Epithelial cell of proximal tubule (primary cell): ENCODE data around the gene RBP3. TPM values are rescaled to one million over a fixed set of nuclear protein-coding genes. Genes with fewer than 3 reads are reported as not detected.

Source experiments
- DNase-seq: peaks from one replicate; pipeline ENCODE4 v3.0.0-alpha.2; 2011; ENCODE audit warnings: low read depth
- H3K4me3 ChIP-seq: 2 replicates; pipeline ENCODE4 v1.5.1; 2011; ENCODE audit warnings: low read depth, mild to moderate bottlenecking, low read length
- CTCF ChIP-seq: conservative IDR thresholded peaks from 2 replicates; pipeline ENCODE4 v1.5.1; 2012; ENCODE audit warnings: low read depth, mild to moderate bottlenecking, low read length
- total RNA-seq: library from RNA; depleted of rRNA; stranded (reverse); fragments of >200 nt; gene quantifications from 2 replicates; pipeline ENCODE4 v1.2.3, GENCODE V29; 2015

RBP3 gene
- total RNA-seq, 1 donor from 2014 or later: not detected

DNA sequence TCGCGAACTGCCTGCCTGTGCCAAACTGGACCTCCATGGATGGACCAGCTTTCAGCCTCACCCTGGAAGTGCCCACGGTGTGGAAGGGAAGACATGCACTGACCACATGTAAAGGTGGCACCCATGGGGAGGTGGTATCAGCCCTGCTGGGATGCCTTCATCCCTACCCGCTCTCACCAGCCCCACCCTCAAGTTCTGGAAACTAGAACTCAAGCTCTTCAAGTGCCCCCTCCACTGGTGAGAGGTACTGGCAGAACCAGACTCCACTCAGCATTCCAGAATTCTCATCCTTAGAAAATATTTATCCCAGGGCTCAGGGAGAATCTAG, 30.0 kb downstream of the RBP3 start:
- no peak overlapping the region for H3K4me3 ChIP-seq
- no peak for DNase-seq
- TF ChIP-seq CTCF: no peak

DNA sequence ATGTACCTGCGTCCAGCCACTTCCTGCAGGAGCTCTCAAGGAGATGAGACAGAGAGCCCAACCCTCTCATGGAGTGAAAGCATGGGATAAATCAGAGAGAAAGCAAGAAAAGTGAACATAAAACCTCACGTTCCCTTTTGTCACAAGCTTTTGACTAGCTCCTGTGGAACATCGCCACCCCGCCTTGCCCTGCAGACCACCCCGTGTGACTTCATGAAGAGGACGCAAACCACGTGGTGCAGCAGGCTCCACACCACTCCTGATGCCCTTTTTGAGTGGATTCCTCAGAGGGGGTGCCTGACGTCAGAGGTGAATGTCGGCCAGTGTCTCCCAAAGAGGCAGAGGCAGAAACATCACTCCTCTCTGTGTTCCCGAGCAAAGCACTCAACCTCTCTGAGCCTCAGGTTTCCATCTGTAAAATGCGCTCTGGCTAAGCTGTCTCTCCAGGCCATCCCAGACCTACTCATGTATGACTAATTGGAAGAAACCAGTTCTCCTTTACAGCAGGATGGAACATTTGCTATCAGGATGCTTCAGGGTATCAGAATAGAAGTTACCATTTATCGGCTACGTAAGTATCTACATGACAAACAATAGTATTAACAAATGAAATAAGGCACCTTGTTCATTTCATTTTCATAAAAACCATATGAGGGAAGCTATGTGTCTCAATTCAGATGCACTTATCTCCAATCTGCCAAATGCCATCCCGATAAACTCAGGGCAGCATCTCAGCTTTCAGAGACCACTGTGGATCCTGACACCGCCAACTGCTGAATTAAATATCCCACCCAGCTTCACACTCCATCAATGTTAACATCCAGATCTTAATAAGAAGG, 30.7 kb downstream of the RBP3 start:
- TF ChIP-seq CTCF: no peak
- H3K4me3 ChIP-seq: no peak overlapping the region
- no peak for DNase-seq

DNA sequence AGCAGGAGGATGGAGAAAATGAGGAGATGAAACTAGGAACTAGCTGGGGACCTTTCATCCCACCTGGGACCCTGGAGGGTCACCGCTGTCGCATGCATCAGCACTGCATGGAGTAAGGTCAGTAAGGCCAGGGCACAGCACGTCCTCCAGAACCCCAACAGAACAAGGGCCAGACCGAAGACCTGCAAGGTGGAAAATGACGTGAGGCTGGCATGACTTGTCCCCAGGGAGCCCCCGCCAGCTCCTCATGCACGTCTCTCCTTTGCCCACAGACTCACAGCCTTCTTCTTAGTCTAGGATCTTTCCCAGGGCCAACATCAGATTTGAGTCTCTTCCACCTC, 31.3 kb downstream of the RBP3 start:
- no peak overlapping the region for H3K4me3 ChIP-seq
- TF ChIP-seq CTCF: no peak
- DNase-seq: no peak

DNA sequence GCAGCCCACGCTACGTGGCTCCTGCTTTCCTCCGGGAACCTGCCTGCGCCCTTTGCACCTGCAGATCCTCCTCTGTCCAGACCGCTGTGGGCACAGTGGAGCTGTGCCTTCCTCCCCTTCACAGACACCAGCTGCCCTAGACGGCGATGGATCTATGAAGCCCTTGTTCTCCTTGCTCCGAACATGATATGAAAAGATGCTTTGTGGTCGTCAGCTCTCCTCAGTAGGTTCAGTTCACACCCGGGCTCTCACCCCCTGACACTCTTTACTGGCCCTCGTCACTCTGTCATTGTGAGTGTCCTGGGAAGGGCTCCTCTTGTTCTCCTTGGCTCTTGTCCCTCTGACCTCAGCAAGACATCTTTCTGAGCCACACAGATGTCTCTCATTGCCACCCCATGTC, 31.7 kb downstream of the RBP3 start:
- no peak overlapping the region for H3K4me3 ChIP-seq
- TF ChIP-seq CTCF: no peak
- no peak for DNase-seq

DNA sequence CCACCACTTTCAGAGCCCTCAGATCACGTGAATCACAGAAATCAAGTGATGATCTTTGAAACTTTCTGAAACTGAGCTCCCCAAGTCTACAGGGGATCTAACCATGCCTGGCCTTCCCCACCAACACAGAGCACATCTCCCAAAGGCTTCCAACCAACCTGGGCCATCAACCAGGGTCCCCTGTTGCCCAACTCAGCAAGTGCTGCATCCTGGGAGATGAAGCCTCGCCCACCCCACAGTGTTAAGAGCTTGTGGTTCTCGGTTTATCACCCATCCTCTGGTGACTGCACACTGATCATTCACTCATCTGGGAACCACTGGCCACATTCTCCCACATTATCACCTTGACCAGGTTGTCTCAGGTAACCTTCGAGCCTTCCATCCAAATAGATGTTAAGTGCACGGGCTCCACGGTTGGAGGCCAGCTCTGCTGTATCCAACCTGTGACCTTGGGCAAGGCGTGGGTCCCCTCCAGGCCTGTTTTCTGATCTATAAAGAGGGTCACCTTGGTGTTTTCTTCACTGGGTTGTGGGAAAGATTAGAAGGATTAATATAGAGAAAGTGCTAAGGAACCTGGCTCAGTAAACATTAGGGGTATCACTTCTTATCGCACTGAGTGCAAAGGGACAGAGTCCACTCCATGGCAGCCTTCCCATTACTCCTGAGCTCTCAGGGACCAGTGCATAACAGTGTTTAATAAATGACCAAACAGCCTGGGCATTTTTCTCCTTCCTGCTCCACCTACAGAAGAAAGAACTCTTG, 32.4 kb downstream of the RBP3 start:
- no peak for DNase-seq
- TF ChIP-seq CTCF: no peak
- H3K4me3 ChIP-seq: no peak overlapping the region

- no peak for TF ChIP-seq CTCF
- no peak for DNase-seq
- no peak overlapping the region for H3K4me3 ChIP-seq
These were observed 32.9 kb downstream of the RBP3 start for GRCh38 chr10:47381103-47381395.
